ENCODE results near the gene VSIG8. TPM values are rescaled to one million over a fixed set of nuclear protein-coding genes. Genes with fewer than 3 reads are reported as not detected.

Gene VSIG8
- total RNA-seq (under 0.01 TPM in 2 replicates), polyA plus RNA-seq (not detected in 2 replicates), polyA minus RNA-seq (ENCODE audit: low replicate concordance) (not detected in 2 replicates)
- polyA plus RNA-seq (2012): not detected in 2 replicates

- no peak within 1 kb of the TSS for H3K4me3 ChIP-seq (replicated peaks in 1 of 4; ENCODE audit: control extremely low read depth in 1 of 4, insufficient read depth in 1 of 4, low read depth in 3 of 4, low read length in 4 of 4)
Observed at GRCh38 chr1:159862557-159862956, at the start of gene VSIG8. Gene VSIG8, minus strand, starts transcription at chr1:159862657. Its CDS starts 136 bp downstream, at chr1:159862521.

DNA sequence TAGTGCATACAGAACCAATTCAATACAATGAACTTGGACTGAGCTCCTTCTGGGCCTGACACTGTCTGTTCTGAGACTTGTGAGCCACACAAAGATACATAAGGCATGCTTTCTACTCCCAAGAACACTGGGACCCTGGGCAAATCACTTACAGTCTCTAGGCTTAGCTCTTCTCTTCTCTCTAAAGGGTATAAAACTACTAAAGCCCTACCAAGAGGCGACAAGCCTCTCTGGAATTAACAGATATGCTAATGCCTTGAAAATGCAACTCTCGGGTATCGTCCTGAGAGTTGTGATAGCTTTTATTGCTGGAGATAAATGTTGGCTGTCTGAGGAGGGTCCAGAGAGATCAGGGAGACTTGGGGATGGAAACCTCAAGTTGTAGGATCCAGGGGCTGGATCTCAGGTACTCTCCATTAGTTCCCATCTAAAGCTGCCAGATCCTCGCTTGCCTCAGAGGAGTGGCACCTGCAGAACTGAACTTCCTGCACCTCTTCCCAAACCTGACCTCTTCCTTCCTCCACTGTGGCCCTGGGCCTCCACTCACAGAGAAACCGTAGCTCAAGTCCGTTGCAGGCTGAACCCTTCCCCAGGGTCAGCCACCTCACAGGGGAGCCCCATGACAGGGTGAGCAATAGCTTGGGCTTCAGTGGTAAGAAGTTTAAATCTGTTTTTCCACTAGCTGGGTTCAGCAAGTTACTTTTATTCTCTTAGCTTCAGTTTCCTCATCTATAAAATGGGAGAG, 49.0 kb upstream of the VSIG8 start:
- Histone ChIP-seq H3K79me2 (ENCODE audit: control insufficient read depth, insufficient read depth, low read length) (no peaks in the 10 kb centered on the region), H3K27ac (ENCODE audit: insufficient read depth, low read length) (no peak overlapping the region), H3K36me3 (ENCODE audit: control insufficient read depth, insufficient read depth, low read length) (no peaks in the 10 kb centered on the region), H3K4me2 (ENCODE audit: extremely low read depth, insufficient read depth, low read length) (no peak overlapping the region), H3K9ac (ENCODE audit: insufficient read depth, low read length) (no peak overlapping the region), H3K9me3 (ENCODE audit: control insufficient read depth, insufficient read depth, low read depth, low read length) (no peaks in the 10 kb centered on the region), H3K4me1 (ENCODE audit: control insufficient read depth, extremely low read depth, insufficient read depth, low read length) (peaks cover 32% of the 10 kb centered on the region), H3K4me3 (replicated peaks in 1 of 4; ENCODE audit: control extremely low read depth in 1 of 4, insufficient read depth in 1 of 4, low read depth in 3 of 4, low read length in 4 of 4) (no peak overlapping the region), H3K27me3 (ENCODE audit: control insufficient read depth, insufficient read depth, low read length) (no peaks in the 10 kb centered on the region), H4K20me1 (ENCODE audit: control insufficient read depth, extremely low read depth, insufficient read depth, low read length) (no peaks in the 10 kb centered on the region), H2AFZ (ENCODE audit: low read length) (no peak overlapping the region)
- DNase-seq (ENCODE audit: low read depth in 2 of 2): no peak
- TF ChIP-seq EZH2 (IDR thresholded peaks at IDR 0.05; ENCODE audit: low read length, missing control alignments): no peak
- TF ChIP-seq, protein P1, sequence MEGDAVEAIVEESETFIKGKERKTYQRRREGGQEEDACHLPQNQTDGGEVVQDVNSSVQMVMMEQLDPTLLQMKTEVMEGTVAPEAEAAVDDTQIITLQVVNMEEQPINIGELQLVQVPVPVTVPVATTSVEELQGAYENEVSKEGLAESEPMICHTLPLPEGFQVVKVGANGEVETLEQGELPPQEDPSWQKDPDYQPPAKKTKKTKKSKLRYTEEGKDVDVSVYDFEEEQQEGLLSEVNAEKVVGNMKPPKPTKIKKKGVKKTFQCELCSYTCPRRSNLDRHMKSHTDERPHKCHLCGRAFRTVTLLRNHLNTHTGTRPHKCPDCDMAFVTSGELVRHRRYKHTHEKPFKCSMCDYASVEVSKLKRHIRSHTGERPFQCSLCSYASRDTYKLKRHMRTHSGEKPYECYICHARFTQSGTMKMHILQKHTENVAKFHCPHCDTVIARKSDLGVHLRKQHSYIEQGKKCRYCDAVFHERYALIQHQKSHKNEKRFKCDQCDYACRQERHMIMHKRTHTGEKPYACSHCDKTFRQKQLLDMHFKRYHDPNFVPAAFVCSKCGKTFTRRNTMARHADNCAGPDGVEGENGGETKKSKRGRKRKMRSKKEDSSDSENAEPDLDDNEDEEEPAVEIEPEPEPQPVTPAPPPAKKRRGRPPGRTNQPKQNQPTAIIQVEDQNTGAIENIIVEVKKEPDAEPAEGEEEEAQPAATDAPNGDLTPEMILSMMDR (conservative IDR thresholded peaks at IDR 0.05 in 1 of 2, IDR thresholded peaks at IDR 0.05 in 1 of 2; ENCODE audit: low read depth in 1 of 2, low read length in 2 of 2): no peak

More at GRCh38 chr1:159862557-159862956, at the start of gene VSIG8:
- H3K27ac ChIP-seq (ENCODE audit: insufficient read depth, low read length): no peak within 1 kb of the TSS
- H3K36me3 ChIP-seq (ENCODE audit: control insufficient read depth, insufficient read depth, low read length): no peaks in the 10 kb centered on the region
- no peaks in the 10 kb centered on the region for H3K79me2 ChIP-seq (ENCODE audit: control insufficient read depth, insufficient read depth, low read length)
- H3K4me2 ChIP-seq (ENCODE audit: extremely low read depth, insufficient read depth, low read length): no peak within 1 kb of the TSS
- no peak within 1 kb of the TSS for H2AFZ ChIP-seq (ENCODE audit: low read length)
- no peaks in the 10 kb centered on the region for H3K27me3 ChIP-seq (ENCODE audit: control insufficient read depth, insufficient read depth, low read length)
- H3K4me1 ChIP-seq (ENCODE audit: control insufficient read depth, extremely low read depth, insufficient read depth, low read length): peaks cover under 1% of the 10 kb centered on the region
- DNase-seq (ENCODE audit: low read depth in 2 of 2): no peak
- H3K9me3 ChIP-seq (ENCODE audit: control insufficient read depth, insufficient read depth, low read depth, low read length): no peaks in the 10 kb centered on the region
- no peak within 1 kb of the TSS for H3K9ac ChIP-seq (ENCODE audit: insufficient read depth, low read length)
- no peaks in the 10 kb centered on the region for H4K20me1 ChIP-seq (ENCODE audit: control insufficient read depth, extremely low read depth, insufficient read depth, low read length)
- TF ChIP-seq EZH2 (IDR thresholded peaks at IDR 0.05; ENCODE audit: low read length, missing control alignments): no peak
- TF ChIP-seq, protein P1 (conservative IDR thresholded peaks at IDR 0.05 in 1 of 2, IDR thresholded peaks at IDR 0.05 in 1 of 2; ENCODE audit: low read depth in 1 of 2, low read length in 2 of 2): no peak

- no peak overlapping the region for H3K27ac ChIP-seq (ENCODE audit: insufficient read depth, low read length)
- peaks cover 23% of the 10 kb centered on the region for H3K4me1 ChIP-seq (ENCODE audit: control insufficient read depth, extremely low read depth, insufficient read depth, low read length)
- DNase-seq (ENCODE audit: low read depth in 2 of 2): no peak
- H3K27me3 ChIP-seq (ENCODE audit: control insufficient read depth, insufficient read depth, low read length): no peaks in the 10 kb centered on the region
- H3K9ac ChIP-seq (ENCODE audit: insufficient read depth, low read length): no peak overlapping the region
- no peak overlapping the region for H2AFZ ChIP-seq (ENCODE audit: low read length)
- H3K79me2 ChIP-seq (ENCODE audit: control insufficient read depth, insufficient read depth, low read length): no peaks in the 10 kb centered on the region
- H3K9me3 ChIP-seq (ENCODE audit: control insufficient read depth, insufficient read depth, low read depth, low read length): no peaks in the 10 kb centered on the region
- no peak overlapping the region for H3K4me3 ChIP-seq (replicated peaks in 1 of 4; ENCODE audit: control extremely low read depth in 1 of 4, insufficient read depth in 1 of 4, low read depth in 3 of 4, low read length in 4 of 4)
- no peaks in the 10 kb centered on the region for H3K36me3 ChIP-seq (ENCODE audit: control insufficient read depth, insufficient read depth, low read length)
- TF ChIP-seq EZH2 (IDR thresholded peaks at IDR 0.05; ENCODE audit: low read length, missing control alignments): no peak
- TF ChIP-seq, protein P1 (conservative IDR thresholded peaks at IDR 0.05 in 1 of 2, IDR thresholded peaks at IDR 0.05 in 1 of 2; ENCODE audit: low read depth in 1 of 2, low read length in 2 of 2): no peak
- no peak overlapping the region for H3K4me2 ChIP-seq (ENCODE audit: extremely low read depth, insufficient read depth, low read length)
- H4K20me1 ChIP-seq (ENCODE audit: control insufficient read depth, extremely low read depth, insufficient read depth, low read length): no peaks in the 10 kb centered on the region
Observed at GRCh38 chr1:159908031-159908940, 45.8 kb upstream of the VSIG8 start.
